Measurements from ENCODE around the gene DLAT.
"Not testable (repeated sequence)": the region's sequence is repeated elsewhere in the genome, so short reads cannot be mapped to it uniquely, and the experiment has no call there.

Gene DLAT

GRCh38 chr11:112005422-112006094, 19.6 kb upstream of the DLAT start:
- DNase-seq: no peak

- not testable (repeated sequence) for DNase-seq
Observed at GRCh38 chr11:112006095-112006441, 19.1 kb upstream of the DLAT start.

- DNase-seq: not testable (repeated sequence)
Observed at GRCh38 chr11:112011451-112011850, 13.8 kb upstream of the DLAT start.

GRCh38 chr11:112012874-112013273, 12.3 kb upstream of the DLAT start:
- DNase-seq: no peak

GRCh38 chr11:112013497-112014164, 11.6 kb upstream of the DLAT start:
- no peak for DNase-seq

- DNase-seq: no peak
Observed at GRCh38 chr11:112016088-112016764, 9.0 kb upstream of the DLAT start.

- no peak for DNase-seq
Observed at GRCh38 chr11:112016765-112017376, 8.3 kb upstream of the DLAT start.

GRCh38 chr11:112017538-112017937, 7.7 kb upstream of the DLAT start:
- no peak for DNase-seq

- no peak for DNase-seq
Observed at GRCh38 chr11:112019066-112019465, 6.1 kb upstream of the DLAT start.

GRCh38 chr11:112023104-112023503, 2.1 kb upstream of the DLAT start:
- DNase-seq: no peak

- DNase-seq: no peak
Observed at GRCh38 chr11:112024178-112024772, 933 bp upstream of the DLAT start.

- DNase-seq: no peak
Observed at GRCh38 chr11:112025707-112026106, 499 bp downstream of the DLAT start.

GRCh38 chr11:112026784-112027410, 1.7 kb downstream of the DLAT start:
- DNase-seq: not testable (repeated sequence)

- DNase-seq: no peak
Observed at GRCh38 chr11:112029460-112029859, 4.3 kb downstream of the DLAT start.

- DNase-seq: no peak
Observed at GRCh38 chr11:112033902-112034301, 8.7 kb downstream of the DLAT start.

- no peak for DNase-seq
Observed at GRCh38 chr11:112037527-112037926, 12.3 kb downstream of the DLAT start.

- no peak for DNase-seq
Observed at GRCh38 chr11:112042161-112042960, 17.2 kb downstream of the DLAT start.

- no peak for DNase-seq
Observed at GRCh38 chr11:112042961-112043304, 17.7 kb downstream of the DLAT start.

GRCh38 chr11:112044961-112045360, 19.8 kb downstream of the DLAT start:
- no peak for DNase-seq

GRCh38 chr11:112046647-112047046, 21.4 kb downstream of the DLAT start:
- DNase-seq: not testable (repeated sequence)

- not testable (repeated sequence) for DNase-seq
Observed at GRCh38 chr11:112048256-112048655, 23.0 kb downstream of the DLAT start.

- no peak for DNase-seq
Observed at GRCh38 chr11:112049777-112050176, 24.6 kb downstream of the DLAT start.
